DOHH2 (cell line): ENCODE data around the gene KAZALD1.

ENCODE experiments used
- CTCF ChIP-seq: fragments of 200-600 bp; sonication (generic); IDR thresholded peaks from one replicate; pipeline ENCODE4 v1.5.1; 2014; ENCODE audit warnings: antibody characterized with exemption, mild to moderate bottlenecking, low read depth, low read length; ENCODE audit not compliant: poor library complexity, severe bottlenecking
- EZH2phosphoT487 ChIP-seq: fragments of 200-600 bp; sonication (generic); IDR thresholded peaks from 2 replicates; pipeline ENCODE4 v1.6.1; 2017; ENCODE audit warnings: borderline replicate concordance, mild to moderate bottlenecking, antibody characterized with exemption, low read length, moderate library complexity, mixed read lengths

GRCh38 chr10:101114646-101115045 is 52.9 kb downstream of the KAZALD1 start:
- no peak for TF ChIP-seq CTCF
- TF ChIP-seq EZH2phosphoT487 = no peak
